ENCODE measurements around the gene PTPRG.

- TF ChIP-seq POLR2A (IDR thresholded peaks at IDR 0.05), result no peak
- TF ChIP-seq CTCF (IDR thresholded peaks at IDR 0.05), result no peak
Observed at GRCh38 chr3:62184559-62184958, 623.2 kb downstream of the PTPRG start.

All from body of pancreas (tissue), 4 donors.